PC-9 (cell line): Measurements from ENCODE around the gene LMNTD2.

Experiments used
- EZH2 ChIP-seq: fragments of 200-600 bp; sonication (generic); IDR thresholded peaks from 2 replicates; pipeline ENCODE4 v1.8.0; 2017; ENCODE audit warnings: antibody characterized with exemption, low read depth
- TF ChIP-seq, protein P1 (sequence below): fragments of 200-600 bp; sonication (generic); conservative IDR thresholded peaks from 2 replicates; pipeline ENCODE4 v1.6.1; 2017; ENCODE audit warnings: mixed run types, antibody characterized with exemption, mild to moderate bottlenecking, moderate library complexity

GRCh38 chr11:556662-557256 lies 3.8 kb downstream of the LMNTD2 start:
- TF ChIP-seq EZH2 = no peak
- TF ChIP-seq, protein P1, sequence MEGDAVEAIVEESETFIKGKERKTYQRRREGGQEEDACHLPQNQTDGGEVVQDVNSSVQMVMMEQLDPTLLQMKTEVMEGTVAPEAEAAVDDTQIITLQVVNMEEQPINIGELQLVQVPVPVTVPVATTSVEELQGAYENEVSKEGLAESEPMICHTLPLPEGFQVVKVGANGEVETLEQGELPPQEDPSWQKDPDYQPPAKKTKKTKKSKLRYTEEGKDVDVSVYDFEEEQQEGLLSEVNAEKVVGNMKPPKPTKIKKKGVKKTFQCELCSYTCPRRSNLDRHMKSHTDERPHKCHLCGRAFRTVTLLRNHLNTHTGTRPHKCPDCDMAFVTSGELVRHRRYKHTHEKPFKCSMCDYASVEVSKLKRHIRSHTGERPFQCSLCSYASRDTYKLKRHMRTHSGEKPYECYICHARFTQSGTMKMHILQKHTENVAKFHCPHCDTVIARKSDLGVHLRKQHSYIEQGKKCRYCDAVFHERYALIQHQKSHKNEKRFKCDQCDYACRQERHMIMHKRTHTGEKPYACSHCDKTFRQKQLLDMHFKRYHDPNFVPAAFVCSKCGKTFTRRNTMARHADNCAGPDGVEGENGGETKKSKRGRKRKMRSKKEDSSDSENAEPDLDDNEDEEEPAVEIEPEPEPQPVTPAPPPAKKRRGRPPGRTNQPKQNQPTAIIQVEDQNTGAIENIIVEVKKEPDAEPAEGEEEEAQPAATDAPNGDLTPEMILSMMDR = no peak
